CD4-positive, alpha-beta T cell treated with Interleukin-12 subunit alpha and Interleukin-12 subunit beta, for 1 hour (primary cell): ENCODE data around the gene SEZ6L.
A peak's percentile ranks its signal among the peaks of the same experiment; 100 is the strongest.

Source experiments
- DNase-seq: peaks from one replicate; pipeline ENCODE4 v3.0.0-alpha.2; 2020

The SEZ6L gene

DNA sequence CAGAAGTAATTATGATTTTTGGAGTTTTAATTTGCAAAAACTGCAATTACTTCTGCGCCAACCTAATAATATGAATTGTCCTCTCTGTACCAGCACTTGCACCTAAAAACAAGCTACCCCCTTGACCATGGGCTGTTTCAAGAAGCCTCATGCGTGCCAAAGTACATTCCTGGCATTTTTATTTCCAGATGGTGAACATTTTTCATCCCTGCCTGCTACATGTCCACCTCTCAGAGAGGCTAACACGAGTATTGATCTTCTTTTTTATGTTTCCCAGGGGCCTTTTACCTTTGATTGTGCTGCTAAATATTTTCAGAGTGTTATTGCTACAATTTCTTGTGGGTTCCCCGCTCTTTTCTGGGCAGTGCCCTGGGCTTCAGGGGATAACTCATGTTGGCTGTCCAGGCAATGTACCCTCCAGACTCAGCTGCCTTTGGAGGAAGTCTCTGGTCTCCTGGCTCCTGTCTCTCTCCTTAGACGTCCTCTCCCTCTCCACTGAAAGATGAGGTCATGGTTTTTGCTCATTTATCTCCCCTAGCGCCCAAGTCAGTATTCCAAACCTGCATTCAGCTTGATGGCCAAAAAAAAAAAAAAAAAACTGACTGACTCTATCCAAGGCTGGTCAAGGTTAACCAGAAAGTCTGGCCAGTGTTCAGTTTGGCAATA, 173.6 kb downstream of the SEZ6L start:
- DNase-seq: no peak

DNA sequence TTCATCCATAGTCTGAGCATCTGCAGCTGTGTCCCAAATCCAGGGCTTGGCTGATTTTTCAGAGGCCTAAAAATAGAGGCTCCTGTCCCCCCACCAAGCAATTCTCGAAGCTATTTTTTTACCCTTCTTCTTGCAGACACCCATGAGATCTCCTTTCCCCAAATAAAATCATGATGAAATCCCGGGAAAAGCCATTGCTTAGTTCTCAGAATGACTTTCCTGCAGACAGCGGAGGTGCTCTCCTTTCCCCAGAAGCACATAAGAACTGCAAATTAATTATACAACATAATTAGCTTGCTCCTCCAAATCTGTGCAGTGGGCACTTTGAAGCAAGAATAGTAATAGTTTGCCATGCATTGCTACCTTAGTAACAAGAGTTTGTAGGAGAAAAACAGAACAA, 176.2 kb downstream of the SEZ6L start:
- DNase-seq: no peak

DNA sequence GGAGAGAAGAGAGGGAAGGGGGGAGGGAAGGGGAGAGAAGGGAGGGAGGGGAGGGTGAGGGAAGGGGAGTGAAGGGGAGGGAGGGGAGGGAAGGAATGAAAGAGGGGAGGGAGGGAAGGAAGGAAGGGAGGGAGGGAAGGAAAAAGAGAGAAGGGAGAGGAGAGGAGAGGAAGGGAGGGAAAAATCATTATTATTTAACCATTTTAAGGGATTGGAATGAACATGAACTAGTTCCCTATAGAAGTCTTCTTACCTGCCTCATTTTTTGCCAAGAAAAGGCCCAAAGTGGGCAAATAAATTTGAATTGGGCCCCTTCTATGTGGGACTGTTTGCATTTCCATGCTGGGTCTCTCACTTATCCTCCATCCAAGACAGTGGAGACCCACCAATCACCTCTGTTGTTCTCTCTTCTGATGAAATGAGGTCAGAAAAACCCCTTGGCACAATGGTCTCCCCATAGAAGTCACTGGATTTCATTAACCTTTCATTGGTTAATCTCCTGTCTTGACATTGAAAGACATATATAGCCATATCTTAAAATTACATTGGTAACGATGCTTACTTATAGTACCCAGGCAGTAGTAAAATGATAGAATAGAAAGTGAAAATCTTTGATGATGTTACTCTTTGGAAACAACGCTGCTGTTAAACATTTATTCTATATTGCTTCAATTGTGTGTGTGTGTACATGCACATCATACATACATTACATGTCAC, 179.7 kb downstream of the SEZ6L start:
- no peak for DNase-seq

DNA sequence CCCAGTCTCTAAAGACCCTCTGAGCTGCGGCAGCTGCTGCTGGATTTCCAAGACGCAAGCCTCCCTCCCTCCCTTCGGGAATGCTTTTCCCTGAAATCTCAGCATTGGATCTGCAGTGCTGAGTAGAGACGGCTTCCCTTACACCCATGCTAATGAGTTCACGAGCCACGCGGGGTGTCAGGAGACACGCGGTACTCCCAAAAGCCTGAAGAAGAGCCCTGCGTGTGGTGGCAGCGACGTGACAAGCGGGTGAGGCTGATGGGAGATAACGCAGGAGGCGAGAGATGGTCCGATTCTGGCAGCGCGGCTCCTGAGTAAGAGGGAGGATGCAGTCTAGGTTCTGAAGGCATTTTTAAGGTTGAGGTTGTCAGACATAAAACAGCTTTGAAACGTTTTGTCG, 185.4 kb downstream of the SEZ6L start:
- no peak for DNase-seq

DNA sequence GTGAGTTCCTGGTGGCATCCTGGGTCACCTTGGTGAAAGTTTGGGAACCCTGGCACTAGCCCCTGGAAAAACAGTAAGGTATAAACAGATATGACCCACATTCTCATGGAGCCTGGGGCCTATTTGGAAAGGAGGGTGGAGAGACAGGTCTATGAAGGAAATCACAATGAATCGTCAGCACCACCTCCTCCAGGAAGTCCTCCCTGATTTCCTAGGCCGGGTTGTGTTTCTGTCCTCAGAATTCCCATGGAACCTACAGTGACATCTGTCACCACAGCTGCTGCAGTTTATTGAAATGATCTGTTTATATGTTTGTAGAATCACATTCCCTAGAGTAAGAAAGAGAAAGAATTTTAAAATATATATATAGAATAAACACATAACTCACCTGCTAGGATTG, 188.0 kb downstream of the SEZ6L start:
- no peak for DNase-seq

DNA sequence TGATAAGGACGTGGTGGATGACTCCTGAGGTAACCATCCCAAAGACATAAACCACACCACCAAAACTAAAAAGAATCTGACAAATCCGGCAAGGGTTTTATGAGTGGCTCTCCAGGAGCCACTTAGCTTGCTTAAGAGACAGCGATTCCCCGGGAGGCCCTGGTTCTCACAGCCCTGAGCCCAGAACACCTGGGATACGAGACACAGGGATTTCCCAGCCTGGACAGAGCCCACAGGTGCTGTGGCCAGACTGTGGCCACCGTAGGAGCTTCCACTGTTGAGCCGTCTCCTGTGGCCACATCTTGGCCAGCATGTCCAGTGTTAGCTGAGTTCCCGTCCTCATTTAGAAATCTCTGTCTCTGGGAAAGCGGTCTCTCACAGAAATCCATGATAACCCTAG, 188.6 kb downstream of the SEZ6L start:
- DNase-seq: no peak

DNA sequence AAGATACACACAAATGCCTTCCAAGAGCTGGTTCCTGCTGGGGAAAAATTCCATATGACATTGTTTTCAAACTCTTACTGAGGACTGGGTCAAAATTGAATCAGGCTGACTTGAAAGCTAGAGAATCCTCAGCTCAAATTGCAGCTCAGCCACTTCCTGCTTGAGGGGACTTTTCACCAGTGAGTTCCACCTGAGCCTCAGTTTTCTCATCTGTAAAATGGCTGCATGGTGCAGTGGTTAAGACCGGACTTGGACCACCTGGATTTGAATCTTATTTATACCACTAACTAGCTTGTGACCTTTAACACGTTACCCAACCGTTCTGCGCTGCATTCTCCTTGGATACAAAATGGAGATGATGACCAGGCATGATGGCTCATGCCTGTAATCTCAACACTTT, 189.9 kb downstream of the SEZ6L start:
- no peak for DNase-seq

DNA sequence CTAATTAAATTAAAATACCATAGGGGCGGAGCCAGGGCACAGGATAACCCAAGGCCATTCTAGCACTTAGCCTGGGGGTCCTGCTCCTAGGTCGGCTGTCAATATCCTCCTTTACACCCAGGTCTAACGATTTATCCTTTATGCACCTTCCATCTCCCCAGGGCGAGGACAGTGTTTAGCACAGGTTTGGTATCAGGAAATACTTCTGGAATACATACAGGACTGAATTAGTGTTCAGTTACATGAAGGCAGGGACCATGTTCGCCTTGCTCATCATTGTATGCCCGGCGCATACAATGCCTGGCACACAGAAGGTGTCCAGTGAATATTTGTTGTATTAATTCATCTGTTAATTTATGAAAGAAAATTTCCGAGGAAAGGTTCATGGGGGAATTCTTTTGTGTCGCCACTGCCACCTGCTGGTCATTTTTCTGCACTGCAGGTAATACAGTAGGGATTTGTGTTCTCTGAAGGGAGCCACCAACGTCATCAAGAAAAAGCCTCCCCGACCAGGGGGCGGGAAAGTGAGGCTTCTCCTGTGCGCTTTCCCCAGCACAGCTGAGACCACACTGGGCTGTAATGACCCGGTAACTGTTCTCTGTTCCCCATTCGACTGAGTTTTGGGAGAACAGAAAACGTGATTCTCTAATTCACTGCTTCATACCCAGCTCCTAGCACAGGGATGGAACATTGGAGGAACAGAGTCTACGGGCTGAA, 191.1 kb downstream of the SEZ6L start:
- DNase-seq: peak; percentile 69

DNA sequence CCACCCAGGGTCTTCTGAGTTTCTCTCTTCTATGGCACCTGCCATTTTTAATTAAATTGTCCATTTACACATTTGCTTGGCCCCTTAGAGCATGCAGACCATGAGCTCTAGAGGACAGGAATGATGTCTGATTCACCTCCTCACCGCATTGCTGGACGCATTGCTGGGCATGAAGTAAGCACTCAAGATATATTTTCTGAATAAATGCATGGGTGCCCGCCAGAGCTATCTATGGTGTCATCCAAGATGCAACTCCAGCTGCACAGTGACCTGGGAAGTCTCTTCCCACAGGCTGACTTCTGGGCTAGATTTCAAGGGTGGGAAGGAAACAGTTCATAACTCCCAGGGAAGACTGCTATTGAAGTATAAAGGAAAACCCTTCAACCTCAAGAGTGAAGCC, 193.2 kb downstream of the SEZ6L start:
- DNase-seq: no peak

DNA sequence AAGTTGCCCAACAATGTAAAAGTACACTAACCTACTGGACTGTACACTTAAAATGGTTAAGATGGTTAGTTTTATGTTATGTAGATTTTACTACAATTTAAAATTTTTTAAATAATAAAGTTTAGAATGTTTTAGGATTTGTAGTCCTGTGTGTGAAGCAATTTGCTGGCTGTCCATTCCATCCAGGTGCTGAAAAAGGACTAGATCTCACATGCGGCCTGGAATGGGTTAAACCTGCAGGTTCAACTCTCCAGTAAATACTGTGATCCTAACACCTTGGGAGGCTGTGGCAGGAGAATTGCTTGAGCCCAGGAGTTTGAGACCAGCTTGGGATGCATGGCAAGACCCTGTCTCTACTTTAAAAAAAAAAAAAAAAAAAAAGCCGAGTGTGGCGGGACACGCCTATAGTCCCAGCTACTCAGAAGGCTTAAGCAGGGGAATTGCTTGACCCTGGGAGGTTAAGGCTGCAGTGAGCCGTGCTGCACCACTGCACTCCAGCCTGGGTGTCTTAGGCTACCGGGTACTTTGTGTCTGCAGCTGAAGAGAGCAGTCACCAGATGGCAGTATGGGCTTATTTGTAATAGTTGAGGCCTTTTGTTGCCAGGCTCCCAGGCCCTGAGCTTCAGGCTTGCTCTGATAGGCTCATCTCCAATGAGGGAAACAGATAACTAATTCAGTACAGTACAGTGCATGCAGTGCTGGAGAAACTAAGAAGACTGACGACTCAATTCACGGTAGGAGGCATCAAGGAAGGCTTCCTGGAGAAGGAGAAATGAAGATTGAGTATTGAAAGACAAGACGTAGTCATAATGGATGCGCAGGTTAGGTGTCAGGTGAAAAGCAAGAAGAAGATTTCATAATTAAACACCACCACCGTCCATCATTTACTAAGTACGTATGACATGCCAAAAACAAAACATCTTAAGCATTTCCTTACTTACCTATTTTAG, 195.1 kb downstream of the SEZ6L start:
- peak; percentile 68 for DNase-seq

DNA sequence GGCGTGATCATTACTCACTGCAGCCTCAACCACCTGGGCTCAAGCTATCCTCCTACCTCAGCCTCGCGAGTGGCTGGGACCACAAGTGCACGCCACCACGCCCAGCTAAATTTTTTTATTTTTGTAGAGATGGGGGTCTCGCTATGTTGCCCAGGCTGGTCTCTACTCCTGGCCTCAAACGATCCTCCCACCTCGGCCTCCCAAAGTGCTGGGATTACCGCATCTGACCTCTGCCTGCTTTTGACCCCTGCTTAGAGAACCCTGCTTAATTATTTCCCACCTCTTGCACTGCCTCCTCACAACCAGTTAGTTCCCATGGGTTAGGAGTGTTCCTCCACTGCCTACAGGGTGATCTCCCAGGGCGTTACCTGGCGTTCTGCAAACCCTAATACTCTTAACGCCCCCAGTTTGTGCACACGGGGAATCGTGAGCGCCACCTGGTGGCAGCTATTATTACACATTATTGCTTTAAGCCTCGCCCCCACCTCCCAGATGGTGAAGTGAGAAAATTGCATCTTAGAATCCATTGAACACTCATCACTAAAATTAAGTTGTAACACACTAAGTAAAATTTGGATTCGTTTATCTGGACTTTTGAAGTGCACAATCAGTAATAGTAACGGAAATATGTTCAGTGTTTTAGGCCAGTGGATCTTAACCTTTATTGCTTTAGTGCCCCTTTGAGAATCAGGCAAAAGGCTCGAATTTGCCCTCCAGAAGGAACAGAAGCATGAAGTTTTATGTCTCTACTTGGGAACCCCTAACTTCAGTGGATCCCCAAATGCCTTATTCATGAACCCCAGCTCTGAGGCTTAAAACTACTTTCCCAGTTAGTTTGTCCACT, 198.4 kb downstream of the SEZ6L start:
- peak; percentile 60 for DNase-seq

DNA sequence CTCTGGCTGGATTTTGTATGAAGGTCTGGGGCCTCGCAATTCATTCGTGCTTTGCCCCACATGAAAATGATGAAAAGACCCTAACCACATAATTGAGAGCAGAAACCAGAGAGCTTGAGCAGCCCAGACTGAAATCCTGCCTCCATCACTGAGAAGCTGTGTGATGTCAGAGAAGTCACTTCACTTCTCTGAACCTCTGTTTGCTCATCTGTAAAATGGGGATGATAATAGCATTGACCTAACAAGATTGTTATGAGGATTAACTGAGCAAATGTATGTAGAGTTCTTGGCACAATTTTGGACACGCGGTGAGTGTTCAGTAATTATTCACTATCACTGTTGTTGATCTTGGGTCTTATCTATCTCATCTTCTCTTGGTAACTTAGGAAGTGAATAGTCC, 203.6 kb downstream of the SEZ6L start:
- DNase-seq: no peak

DNA sequence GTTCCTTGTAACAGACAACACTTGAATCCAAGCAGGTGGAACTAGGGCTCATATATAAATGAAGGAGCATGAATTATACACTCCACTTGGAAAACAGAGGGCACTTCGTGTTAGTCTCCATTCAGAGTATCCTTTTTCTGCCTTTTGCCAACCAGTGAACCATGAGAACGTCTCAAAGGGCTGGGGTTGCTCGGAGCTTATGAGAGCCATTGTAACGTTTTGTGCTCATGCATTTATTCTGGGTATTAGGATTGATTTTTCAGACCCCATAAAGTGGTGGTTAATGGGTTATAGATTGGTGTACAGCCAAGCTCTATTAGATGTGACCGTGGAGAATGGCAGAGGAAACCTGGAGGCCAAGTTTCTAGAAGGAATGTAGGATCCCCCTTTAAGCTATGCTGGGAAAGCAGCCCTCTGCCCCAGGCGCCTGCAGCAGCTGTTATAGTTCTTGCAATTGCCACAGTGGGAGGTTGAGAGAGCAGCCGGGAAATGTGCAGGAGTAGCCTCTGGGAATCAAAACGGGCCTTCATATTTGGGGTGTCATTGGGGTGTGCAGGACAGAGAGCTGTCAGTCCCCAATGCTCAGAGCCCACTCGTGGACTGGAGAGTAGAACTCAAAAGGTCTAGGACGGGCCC, 205.2 kb downstream of the SEZ6L start:
- no peak for DNase-seq

DNA sequence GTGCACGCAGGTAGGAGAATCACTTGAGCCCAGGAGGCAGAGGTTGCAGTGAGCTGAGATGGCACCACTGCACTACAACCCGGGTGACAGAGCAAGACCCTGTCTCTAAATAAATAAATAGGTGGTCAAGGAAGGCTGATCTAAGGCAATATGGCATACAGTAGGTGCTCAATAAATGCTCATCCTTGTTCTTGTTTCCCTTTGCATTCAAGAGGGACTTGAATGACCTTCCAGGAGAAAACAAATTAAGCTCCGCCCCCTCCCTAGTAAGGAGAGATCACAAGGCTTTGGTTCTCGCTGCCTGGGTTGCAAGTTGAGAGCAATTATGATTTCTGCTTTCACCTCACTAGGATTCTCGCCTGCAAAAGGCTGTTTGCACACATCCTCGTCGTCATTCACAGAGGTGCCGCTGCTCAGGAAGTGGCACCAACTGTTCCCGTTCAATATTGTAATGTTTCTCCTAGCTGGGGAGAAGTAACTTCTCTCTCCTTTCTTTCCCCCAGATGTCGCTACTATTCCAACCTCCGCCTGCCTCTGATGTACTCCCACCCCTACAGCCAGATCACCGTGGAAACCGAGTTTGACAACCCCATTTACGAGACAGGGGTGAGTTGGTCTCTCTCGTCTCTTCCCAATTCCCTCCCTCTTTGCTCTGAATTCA, 208.0 kb downstream of the SEZ6L start:
- DNase-seq: no peak

DNA sequence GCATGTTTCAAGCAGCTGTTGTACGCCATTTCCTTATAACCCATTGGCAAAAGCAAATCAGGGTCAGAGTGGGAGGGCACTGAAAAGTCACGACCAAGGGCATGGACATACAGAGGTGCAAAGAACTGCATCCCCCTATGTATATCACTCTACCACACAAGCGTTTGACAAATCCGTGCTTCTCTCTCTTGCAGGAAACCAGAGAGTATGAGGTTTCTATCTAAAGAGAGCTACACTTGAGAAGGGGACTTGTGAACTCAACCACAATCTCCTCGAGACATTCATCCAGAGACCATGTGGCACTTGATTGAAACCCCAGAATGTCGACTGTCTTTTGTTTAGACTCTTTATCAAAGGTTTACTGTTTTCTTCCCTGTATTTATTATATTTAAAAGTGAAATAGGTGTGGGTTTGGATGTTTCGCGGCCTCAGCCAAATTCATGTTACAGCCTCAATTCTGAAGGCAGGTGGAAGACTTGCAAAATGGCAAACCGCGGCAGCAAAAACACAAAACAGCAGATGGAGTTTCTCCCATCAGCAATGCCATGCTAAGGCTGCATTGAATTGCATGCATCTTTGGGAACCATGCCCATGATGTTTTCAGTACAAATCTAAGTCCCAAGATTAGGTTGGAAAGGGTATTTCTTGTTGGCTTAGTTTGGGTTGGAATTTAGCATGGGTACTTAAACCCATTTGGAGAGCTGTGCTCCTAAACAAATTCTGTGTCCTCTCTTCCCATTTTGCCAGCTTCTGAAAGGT, 211.0 kb downstream of the SEZ6L start:
- no peak for DNase-seq

DNA sequence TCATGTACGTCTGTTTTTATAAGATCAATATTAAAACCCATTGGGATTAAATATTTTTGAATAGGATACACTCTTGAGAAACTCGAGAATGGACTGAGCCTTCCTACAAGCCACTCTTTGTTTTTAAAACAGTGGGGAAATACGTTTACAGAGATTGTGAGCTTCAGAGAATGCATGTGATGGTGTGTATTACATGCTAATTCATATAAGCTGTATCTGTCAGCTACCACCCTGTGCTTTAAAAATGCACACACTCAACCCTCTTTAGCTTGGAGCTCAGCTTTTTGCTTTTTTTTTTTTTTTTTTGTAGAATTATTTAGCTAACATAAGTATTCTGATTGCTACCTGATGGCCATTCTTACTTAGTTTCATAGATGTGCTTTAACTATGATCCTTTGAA, 213.5 kb downstream of the SEZ6L start:
- no peak for DNase-seq

DNA sequence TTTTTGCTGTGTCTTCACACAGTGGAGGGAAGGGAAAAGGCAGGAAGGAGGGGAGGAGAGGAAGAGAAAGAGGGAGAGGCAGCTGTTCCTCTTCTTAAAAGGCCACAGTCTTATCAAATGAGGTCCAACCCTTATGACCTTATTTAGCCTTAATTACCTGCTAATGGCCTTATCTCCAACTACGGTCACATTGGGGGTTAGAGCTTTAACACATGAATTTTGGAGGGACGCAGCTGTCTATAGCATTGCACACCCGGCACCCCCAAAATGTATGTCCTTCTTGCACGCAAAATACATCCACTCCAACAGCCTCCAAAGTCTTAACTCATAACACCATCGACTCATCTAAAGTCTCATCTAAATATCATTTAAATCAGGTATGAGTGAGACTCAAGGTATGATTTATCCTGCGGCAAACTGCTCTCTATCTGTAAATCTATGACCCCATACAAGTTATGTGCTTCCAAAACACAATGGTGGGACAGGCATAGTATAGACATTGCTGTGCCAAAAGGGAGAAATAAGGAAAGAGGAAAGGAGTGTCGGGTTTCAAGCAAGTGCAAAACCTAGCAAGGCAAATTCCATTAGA, 214.8 kb downstream of the SEZ6L start:
- no peak for DNase-seq

DNA sequence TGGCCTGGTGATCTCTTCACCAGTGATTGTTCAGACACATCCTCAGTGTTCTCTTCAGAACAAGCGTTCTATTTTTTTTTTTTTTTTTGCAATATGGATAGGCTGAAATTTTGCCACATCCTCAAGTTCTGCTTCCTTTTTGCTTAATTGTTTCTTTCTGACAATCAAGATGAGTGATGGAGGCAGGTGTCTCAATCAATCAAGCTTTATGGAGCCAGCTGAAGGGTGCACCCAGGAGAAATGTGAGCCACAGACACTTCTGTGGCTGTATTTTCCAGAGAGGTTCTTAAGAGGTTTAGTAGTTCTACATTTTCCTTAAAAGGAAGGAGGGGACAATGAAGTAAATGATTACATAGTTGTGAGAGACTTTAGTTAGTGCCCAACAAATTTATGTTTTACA, 215.9 kb downstream of the SEZ6L start:
- DNase-seq: no peak

DNA sequence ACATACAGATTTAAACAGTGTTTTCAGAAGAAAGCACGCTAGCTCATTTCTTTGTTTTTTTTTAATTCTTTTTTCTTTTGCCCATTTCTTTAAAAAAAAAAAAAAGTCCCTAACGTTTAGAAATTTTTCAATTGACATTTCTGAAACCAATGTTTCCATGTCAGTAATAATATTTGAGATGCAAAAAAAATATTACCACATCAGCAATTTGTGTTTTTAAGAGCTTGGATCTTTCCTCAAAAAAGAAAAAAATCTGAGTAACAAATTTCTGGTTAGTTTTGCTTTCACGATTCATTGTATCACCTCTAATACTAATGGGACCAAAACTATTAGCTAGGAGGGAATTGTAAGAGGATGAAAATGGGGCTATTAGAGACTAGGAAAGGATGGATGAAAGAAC, 219.9 kb downstream of the SEZ6L start:
- no peak for DNase-seq

DNA sequence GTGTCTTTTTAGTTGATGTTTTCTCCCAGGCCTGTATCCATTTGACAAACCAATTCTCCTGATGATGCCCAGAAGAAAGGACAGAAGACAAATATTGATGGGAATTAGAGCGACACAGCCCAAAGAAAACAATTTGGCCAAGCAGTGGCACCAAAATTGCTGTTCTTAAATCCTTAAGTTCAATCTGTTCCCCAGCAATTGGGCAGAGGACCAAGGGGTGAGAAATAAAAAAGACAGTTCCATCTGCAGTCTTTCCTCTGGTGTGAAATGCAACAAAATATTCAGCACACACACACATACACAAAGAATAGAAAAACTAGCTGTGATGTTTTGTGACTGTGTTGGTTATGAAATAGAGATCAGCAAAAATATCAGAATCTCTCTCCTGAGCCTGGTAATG, 221.8 kb downstream of the SEZ6L start:
- no peak for DNase-seq
